HUDEP-2 (cell line): ENCODE results near the gene TMEM165.

Experiments used
- DNase-seq, 76 experiments: peaks; one replicate each; lab custom pipeline; 2025; ENCODE audit not compliant: unreplicated experiment in 76 of 76; lab: John Stamatoyannopoulos, UW

TMEM165 gene

GRCh38 chr4:55398966-55399365, 3.2 kb downstream of the TMEM165 start:
- peak in 1 of 76 experiments; percentile 16 for DNase-seq

GRCh38 chr4:55399581-55399980, 3.8 kb downstream of the TMEM165 start:
- peak in 1 of 76 experiments; percentile 20 for DNase-seq

GRCh38 chr4:55405073-55405472, 9.3 kb downstream of the TMEM165 start:
- no peak for DNase-seq

GRCh38 chr4:55406545-55406944, 10.8 kb downstream of the TMEM165 start:
- no peak for DNase-seq

- no peak for DNase-seq
Observed at GRCh38 chr4:55407119-55407518, 11.4 kb downstream of the TMEM165 start.

- DNase-seq = no peak
Observed at GRCh38 chr4:55407764-55408163, 12.0 kb downstream of the TMEM165 start.

- no peak for DNase-seq
Observed at GRCh38 chr4:55409468-55410171, 13.9 kb downstream of the TMEM165 start.

- DNase-seq = no peak
Observed at GRCh38 chr4:55410431-55410830, 14.7 kb downstream of the TMEM165 start.

- no peak for DNase-seq
Observed at GRCh38 chr4:55411621-55412020, 15.9 kb downstream of the TMEM165 start.

- no peak for DNase-seq
Observed at GRCh38 chr4:55416176-55416575, 20.4 kb downstream of the TMEM165 start.

GRCh38 chr4:55424791-55425190, 29.0 kb downstream of the TMEM165 start:
- DNase-seq = no peak

- DNase-seq = no peak
Observed at GRCh38 chr4:55431710-55432336, 36.1 kb downstream of the TMEM165 start.

- DNase-seq = peak in 17 of 76 experiments; percentile 1 to 33 (median 13)
Observed at GRCh38 chr4:55435141-55435841, 39.5 kb downstream of the TMEM165 start.

- peak in 40 of 76 experiments; percentile 4 to 67 (median 33) for DNase-seq
Observed at GRCh38 chr4:55437356-55437796, 41.6 kb downstream of the TMEM165 start.

GRCh38 chr4:55437823-55438222, 42.1 kb downstream of the TMEM165 start:
- DNase-seq = no peak

- DNase-seq = no peak
Observed at GRCh38 chr4:55438314-55438713, 42.6 kb downstream of the TMEM165 start.

GRCh38 chr4:55439023-55439422, 43.3 kb downstream of the TMEM165 start:
- DNase-seq = no peak

GRCh38 chr4:55440786-55441185, 45.0 kb downstream of the TMEM165 start:
- DNase-seq = no peak

- no peak for DNase-seq
Observed at GRCh38 chr4:55442541-55442940, 46.8 kb downstream of the TMEM165 start.

- peak in 16 of 76 experiments; percentile 1 to 34 (median 12) for DNase-seq
Observed at GRCh38 chr4:55444827-55445226, 49.1 kb downstream of the TMEM165 start.

- DNase-seq = no peak
Observed at GRCh38 chr4:55445921-55446577, 50.3 kb downstream of the TMEM165 start.
